GM21528 (cell line): ENCODE results near the gene DCHS2.

Experiments used
- ATAC-seq: cut with Tn5 transposase; IDR thresholded peaks from one replicate; pipeline ENCODE4 v1.9.1; 2021; ENCODE audit warnings: mild to moderate bottlenecking, moderate library complexity; ENCODE audit not compliant: unreplicated experiment, low FRiP score

Gene DCHS2

DNA sequence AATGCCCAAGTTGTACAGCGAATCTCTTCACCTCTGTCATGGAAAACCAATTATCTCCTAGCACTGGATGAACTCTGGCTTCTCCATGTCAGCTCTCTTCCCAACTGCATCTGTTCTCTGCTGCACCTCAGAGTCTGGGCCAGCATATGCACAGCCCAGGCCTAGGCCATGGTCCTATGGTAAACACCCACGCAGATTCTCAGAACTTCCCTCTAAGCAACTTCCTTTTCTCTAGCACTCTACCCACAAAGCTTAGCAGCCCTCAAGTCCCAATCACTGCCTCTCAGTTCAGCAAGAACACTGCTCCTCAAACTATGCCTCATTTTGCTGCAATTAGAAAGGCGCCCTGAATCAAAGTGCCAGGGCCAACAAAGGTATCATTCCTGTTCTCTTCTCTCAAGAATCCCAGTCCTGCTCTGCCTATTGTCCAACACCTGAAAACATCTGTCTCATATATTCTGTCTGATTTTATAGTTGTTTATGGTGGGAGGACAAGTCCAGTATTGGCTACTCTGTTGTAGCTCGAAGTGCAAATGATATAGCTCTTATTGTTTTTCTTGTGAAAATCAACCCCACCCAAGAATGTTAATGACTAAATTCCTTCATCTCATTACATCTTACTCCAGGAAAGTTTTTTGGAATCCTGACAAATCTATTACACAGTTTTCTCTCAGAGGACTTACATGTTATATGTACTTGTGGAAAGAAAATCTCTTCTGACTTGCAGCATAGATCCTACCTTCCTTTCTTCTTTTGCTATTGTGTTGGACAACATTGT, 85.4 kb downstream of the DCHS2 start:
- ATAC-seq, result no peak

DNA sequence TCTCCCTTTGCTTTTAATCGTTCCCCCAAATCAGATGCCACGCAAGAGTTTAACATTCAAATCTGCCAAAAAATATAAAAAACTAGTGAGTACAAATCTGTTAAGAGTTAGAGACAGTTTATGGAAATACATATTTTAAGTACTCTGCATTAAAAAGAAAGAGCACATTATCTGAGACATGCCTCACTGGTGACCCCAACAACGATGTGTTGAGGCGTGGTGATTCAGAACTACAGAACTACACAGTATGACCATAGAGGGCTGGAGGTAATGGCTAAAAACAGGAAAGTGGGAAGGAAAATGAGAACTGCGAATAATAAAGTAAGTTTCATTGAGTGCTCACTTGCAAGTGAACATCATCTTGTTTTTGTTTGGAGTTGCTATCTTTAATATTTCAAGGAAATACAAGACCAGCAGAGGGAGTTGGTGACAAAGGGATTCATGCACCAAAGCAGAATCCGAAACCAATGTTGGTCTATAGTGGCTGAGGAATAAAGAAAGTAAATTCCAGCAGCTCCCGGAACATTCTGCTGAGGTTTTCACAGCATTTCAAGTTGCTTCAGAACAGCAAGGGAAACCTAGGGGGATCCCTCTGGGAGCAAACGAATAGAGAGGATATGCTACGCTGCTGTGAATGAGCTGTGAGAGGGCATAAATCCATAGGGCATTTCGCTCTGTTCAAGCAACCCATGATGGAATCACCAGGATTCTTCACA, 92.2 kb downstream of the DCHS2 start:
- no peak for ATAC-seq

DNA sequence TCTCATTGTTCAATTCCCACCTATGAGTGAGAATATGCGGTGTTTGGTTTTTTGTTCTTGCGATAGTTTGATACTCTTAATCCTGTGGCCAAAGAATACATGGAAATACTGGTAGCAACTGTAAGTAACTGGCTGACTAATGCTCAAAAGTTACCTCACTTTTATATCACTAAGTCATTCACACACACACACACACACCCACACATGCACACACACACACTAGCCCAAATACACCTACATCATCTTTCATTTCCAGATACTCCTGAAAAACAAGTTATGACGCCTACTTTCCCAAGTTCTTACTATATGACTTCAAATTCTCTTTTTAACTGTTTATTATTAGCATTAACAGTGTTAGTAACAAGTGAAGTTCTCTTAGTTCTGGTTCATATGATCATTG, 101.3 kb downstream of the DCHS2 start:
- no peak for ATAC-seq

DNA sequence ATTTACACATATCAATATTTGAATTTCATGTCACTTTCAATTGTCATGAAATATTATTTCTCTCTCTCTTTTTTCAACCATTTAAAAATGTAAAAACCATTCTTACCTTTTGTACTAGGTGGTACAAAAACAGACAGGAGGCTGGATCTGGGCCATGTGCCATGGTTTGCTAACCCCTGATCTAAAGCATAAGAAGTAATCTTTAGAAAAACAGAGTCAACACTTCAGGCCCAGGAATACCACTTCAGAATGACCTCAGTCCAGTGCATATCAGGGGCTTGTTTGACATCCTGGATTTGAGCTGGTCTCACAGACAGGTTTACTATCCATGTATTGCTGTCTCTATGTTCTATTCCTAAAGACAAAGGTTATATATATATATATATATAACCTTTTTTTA, 102.5 kb downstream of the DCHS2 start:
- no peak for ATAC-seq

DNA sequence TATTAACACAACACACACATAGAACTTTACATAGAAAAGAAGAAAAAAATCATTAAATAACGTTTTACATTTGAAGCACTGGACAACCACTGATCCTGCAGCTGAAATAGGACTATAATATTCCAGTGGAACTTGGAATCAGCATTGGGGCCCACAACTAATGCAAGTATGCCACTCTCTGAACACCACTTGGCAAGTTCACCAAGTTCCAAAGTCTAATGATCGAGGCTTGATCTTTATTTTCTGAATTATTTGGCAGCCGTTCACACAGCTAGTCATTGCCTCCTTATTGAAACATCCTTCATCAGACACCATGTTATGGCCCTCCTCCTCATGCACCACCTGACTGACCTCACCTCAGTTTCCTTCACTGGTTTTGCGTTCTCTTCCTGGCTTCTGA, 107.6 kb downstream of the DCHS2 start:
- no peak for ATAC-seq

DNA sequence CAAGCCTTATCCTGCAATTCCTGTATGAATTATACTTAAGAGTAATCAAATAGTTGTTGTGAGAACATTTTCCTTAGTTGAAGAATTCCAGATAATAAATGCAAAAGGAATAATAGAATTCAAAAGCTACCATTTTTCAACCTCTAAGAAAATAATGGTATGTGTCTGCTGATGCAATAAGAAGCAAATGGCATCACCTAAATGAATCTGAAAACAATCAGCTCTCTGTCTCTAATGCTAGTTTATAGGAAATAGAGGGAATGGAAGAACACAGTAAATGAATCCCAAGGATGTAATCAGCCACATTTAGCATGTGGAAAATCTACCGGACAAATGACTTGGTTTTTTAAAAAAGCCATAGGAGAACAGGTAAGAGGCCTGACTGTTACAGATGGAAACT, 115.1 kb downstream of the DCHS2 start:
- no peak for ATAC-seq

DNA sequence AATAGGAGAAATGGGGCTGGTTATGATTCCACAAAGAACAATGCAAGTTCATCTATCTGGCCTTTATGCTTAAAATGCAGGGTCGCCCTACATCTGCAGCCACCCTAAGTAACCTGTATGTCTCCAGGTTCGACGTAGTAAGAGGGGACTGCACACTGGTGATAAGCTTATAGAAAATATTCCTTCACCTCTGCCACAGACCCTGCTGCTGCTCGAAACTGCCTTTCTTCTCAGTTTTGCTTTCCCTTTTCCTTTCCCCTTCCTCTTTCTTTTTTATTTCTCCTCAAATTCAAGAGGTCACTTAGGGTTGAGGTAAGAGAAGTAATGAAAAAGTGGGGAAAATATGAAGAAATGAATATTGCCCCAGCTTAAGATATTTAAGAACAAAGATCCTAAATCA, 123.5 kb downstream of the DCHS2 start:
- peak; percentile 71 for ATAC-seq

DNA sequence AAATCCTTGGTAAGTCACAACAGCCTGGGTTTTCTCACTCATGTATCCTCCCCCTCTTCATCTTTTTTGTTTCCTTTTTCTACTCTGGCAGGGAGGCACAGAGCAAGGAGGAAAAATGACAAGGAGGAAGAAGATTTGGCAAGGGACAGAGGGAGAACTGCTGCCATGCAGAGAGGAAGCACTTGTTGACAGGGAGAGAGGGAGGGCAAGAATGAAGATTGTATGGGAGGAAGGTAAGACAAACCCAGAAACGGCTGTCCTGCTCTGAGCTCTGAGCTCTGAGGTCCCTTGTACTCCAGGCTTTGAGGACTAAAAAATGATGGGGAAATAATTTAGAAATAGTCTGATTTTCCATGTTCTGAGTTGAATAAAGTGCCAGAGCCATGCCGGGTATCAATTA, 123.9 kb downstream of the DCHS2 start:
- ATAC-seq, result peak; percentile 52

DNA sequence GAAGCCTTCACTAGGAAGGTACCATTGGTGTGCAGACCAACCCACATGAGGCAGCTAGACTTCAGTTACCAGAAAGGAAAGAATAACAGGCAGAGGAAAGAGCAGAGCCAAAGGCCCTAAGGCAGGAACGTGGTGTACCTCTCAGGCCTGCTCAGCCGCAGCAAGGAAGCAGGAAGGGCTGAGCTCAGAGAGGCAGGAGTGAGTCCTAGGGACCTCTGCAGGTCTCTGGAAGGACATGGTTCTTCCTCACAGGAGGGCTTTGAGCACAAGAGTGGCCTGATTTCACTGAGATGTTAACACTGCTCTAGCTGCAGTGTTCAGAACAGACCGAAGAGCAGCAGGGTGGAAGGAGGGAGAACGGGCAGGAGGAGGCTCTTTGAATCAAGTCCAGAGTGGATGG, 124.6 kb downstream of the DCHS2 start:
- no peak for ATAC-seq

DNA sequence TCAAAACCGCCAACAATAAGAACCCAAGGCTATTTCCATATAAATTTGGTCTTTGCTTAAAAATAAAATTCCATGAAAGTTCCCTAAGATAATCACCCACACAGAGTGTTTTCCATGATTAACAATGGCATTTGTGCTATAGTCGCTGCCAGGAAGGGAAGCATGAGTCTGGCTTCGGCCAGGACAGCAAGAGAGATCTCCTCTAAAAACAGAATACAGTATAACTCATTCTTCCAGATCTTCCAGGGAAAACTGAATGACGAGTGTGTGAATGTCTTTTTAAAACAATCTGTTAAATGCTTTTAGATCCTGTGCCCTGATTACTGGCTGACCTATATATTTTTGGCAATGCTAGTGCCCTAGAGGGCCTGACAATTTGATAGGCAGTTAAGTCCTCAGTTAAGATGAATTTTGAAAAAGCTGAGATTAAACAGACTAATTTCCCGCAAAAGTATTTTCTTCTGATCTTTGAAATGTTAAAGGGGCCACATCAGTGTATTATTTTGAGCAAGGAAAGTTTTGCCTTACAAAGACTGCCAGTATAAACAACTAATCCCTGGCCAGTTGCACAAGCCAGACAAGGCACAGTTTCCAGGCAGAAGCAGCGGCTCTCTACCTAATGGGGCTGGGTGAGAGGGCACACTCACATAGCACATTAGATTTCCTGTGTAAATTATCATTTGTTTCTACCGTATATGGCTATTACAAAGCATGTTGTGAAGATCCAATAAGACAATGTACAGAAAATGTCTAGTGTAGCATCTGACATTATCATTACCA, 127.3 kb downstream of the DCHS2 start:
- no peak for ATAC-seq

DNA sequence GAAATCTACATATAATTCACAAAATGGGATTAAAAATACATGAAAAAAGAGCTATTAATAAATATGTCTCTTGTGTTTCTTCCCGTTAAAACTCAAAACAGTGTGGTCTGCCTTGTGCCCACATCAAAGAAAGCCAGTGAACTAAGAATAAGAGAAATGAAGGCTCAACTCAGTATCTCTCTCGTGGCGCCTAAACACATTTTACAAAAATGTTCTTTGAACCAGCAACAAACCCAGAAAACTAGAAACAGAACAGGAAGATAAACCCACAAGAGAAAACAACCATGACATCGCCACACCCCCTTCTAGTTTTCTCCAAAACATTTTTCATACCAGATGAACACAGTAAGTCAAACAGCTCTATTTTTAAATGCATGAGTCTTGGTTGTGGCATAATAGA, 130.1 kb downstream of the DCHS2 start:
- peak; percentile 48 for ATAC-seq

DNA sequence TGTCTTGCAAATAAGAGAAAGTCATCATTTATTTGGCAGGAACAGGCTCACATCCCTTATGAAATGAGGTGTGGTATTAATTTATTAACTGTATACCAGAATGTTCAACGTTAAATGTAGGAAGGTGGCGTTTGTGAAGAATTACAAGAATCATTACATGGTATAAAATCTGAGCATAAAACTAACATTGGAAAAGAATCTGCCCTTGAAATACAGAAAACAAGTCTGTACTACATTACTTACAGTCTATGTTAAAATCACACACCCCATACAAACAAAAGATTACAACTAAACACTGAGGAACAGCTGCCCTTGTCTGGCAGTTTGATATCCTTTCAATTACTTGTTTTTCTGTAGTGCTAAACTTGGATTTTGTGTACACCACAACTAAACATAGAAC, 131.1 kb downstream of the DCHS2 start:
- no peak for ATAC-seq

DNA sequence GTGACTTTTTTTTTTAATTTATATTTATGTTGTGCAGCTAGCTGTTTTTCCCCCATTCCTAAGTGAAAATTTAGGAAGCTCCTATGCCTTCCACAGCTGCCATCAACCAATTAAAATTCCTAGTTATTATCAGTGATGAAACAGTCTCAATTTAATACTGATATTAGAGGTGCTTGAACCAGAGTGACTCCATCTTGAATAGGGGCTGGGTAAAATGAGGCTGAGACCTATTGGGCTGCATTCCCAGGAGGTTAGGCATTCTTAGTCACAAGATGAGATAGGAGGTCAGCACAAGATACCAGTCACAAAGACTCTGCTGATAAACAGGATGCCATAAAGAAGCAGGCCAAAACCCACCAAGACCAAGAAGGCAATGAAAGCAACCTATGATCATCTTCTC, 136.7 kb downstream of the DCHS2 start:
- ATAC-seq, result no peak

DNA sequence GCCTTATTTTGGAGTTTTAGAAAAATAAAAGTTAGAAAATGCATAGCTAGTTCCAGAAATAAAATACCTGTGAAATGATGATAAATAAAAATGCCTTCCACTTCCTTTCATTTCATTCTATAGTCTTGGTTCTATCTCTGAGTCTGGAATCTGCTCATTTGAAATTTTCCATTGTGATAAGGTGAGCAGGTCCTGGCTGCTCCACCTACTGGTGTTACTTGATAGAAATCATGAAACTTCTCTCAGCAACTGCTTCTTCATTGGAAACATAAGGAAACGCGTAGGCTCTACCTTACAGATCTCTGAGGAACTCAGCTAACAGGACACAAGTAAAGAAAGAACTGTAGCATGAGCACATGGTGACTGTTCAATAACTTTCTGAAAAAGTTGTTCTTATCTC, 141.8 kb downstream of the DCHS2 start:
- ATAC-seq, result no peak

DNA sequence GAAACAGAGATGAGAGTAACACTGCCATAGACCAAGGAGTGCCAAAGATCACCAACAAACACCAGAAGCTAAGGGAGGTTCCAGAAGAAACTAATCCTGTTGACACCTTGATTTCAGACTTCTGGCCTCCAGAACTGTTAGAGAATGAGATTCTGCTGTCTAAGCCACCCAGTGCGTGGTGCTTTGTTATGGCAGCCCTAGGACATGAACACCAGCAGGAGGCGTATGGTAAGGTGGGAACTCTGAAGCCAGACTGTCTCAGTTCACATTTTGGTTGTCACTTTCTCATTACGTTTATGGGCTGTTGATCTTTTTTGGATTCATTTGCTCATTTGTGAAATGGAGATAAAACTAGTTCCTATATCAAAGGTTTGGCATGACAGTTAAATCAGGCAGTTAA, 142.9 kb downstream of the DCHS2 start:
- no peak for ATAC-seq

DNA sequence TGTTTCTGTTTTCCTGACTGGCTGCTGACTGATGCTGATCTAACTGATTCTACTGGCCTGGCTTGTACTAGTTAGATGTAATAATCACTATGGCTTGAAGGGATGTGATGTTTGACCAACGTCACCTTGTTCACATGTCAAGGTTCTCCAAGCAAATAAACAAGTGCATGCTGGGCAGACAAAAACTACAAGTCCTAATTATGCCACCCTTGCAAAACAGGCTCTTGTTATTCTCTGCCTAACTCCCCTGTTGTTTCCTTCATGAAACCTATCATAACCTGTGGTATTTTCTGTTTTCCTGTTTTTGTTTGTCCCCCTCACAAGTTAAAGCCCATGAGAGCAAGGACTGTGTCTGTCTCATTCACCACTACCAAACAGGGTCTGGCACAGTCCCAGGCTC, 146.2 kb downstream of the DCHS2 start:
- no peak for ATAC-seq

DNA sequence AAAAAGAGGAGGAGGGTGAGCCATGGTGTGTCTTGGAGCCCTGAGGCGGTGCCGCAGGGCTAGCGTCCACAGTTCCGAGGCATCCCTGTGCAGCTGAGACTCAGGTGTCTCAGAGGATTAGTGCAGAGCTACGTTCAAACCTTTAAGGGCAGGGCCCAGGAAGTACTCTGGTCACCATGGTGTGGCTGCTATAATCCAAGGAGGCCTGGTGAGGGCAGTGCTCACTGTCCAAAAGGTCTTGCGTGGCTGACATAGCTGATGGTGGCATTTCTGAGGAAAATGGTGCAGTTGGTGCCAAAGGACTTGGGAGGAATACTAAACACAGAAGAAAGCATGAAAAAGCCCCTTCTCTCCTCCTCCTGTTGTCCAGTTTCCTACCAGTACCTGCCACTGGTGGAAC, 146.9 kb downstream of the DCHS2 start:
- no peak for ATAC-seq

DNA sequence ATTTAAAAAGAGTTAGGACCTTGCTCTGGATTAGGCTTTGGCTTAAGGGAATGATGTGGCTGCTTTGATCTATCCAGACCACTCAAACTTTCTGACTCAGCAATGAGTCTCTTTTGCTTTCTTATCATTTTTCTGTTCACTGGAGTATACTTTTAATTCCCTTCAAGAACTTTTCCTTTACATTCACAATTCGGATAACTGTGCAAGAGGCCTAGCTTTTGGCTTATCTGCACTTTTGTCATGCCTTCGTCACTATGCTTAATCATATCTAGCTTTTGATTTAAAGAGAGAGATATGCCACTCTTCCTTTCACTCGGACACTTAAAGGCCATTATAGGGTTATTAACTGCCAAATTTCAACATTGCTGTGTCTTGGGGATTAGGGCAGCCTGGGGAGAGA, 147.9 kb downstream of the DCHS2 start:
- ATAC-seq, result no peak

DNA sequence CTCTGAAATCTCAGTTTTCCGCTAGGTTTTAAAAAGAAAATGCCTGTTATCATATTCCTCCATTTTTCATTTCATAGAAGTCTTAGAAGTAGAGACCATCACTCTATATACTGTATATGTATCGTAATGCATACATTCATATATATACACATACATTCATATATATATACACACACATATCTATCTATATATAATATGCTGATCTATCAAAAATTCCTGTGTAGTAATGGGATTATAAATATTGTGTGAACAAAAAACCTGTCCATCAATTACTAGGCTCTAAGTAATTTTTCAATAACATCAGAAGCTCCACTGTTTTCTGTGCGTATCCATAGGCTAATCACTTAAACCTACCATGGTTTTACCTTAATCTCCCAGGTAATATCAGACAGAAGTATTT, 150.2 kb downstream of the DCHS2 start:
- no peak for ATAC-seq

DNA sequence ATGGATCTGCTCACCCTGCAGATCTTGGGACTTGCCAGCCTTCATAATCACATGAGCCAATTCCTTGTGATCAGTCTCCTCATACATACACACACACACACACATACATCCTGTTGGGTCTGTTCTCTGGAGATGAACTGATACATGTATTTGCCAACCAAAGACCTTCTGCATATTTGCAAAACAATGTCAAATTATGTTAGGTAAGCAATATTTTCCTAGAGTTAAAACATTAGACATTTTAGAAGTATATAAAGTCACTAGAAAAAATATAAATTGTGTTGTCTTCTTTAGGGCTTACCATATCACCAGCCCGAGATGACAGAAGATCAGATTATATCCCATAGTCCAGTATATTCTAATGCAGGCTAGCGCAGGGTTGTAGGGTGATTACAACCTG, 156.0 kb downstream of the DCHS2 start:
- ATAC-seq, result no peak

DNA sequence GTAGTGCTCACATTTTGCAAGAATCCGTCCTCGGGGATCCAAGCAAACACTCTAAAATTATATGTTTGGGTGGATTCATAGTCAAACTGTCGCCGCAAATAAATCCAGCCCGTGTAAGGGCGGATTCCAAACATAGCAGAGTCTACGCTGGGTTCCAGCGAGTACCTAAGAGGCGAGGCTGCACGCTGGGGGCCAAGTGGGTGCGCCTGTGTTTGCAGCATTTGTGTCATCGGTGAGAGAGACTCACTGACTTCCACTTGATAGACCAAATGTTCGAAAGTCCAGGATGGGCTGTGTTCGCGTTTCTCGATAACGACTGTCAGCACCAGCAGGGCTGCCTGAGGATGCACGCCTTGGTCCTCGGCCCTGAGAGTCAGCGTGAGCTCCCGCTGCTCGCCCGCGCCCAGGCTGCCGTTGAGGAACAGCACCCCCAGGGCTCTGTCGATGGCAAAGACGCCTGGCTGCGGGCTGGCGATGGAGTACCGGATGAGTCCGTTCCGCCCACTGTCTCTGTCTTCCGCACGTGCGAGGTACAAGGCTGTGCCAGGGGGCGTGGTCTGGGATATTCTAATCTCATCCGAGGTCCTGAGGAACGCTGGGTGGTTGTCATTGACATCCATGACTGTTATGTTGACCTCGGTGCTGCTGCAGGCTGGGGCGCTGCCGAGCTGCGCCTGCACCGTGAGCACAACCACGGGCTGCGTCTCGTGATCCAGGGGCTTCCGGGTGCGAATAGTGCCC, 158.7 kb downstream of the DCHS2 start:
- ATAC-seq, result peak; percentile 82
